Measurements from ENCODE around the gene ANO10.
"Not testable (repeated sequence)": the region's sequence is repeated elsewhere in the genome, so short reads cannot be mapped to it uniquely, and the experiment has no call there.

ANO10 gene

GRCh38 chr3:43484926-43485488 is 136.8 kb downstream of the ANO10 start:
- TF ChIP-seq CTCF (conservative IDR thresholded peaks at IDR 0.05; ENCODE audit: low read depth), result no peak
- ChIA-PET POLR2A (ENCODE audit: low non-redundant PET) (no interaction called here), CTCF (no interaction called here)
- no peak for DNase-seq (ENCODE audit: low spot score)
- H3K27ac ChIP-seq, result no peak overlapping the region

- TF ChIP-seq CTCF (conservative IDR thresholded peaks at IDR 0.05; ENCODE audit: low read depth), result no peak
- POLR2A ChIA-PET (ENCODE audit: low non-redundant PET), result no interaction called here
- no peak for DNase-seq (ENCODE audit: low spot score)
- H3K27ac ChIP-seq, result no peak overlapping the region
- CTCF ChIA-PET, result no interaction called here
Observed at GRCh38 chr3:43481375-43481774, 140.4 kb downstream of the ANO10 start.

GRCh38 chr3:43478839-43479238 is 143.0 kb downstream of the ANO10 start:
- CTCF ChIA-PET; H3K27ac ChIP-seq; POLR2A ChIA-PET (ENCODE audit: low non-redundant PET); DNase-seq (ENCODE audit: low spot score): not testable (repeated sequence)

GRCh38 chr3:43478118-43478785 is 143.6 kb downstream of the ANO10 start:
- no peak overlapping the region for H3K27ac ChIP-seq
- DNase-seq (ENCODE audit: low spot score), result no peak
- ChIA-PET POLR2A (ENCODE audit: low non-redundant PET) (no interaction called here), CTCF (no interaction called here)
- TF ChIP-seq CTCF (conservative IDR thresholded peaks at IDR 0.05; ENCODE audit: low read depth), result no peak

GRCh38 chr3:43477600-43477999 is 144.2 kb downstream of the ANO10 start:
- no peak for TF ChIP-seq CTCF (conservative IDR thresholded peaks at IDR 0.05; ENCODE audit: low read depth)
- DNase-seq (ENCODE audit: low spot score), result no peak
- ChIA-PET CTCF (no interaction called here), POLR2A (ENCODE audit: low non-redundant PET) (no interaction called here)
- no peak overlapping the region for H3K27ac ChIP-seq

- TF ChIP-seq CTCF (conservative IDR thresholded peaks at IDR 0.05; ENCODE audit: low read depth), result no peak
- ChIA-PET POLR2A (ENCODE audit: low non-redundant PET) (no interaction called here), CTCF (interaction anchor here (0.6 kb wide), 1 partner anchor 29 kb away, joined by 3 read pairs; no protein-coding TSS in a partner anchor)
- no peak for DNase-seq (ENCODE audit: low spot score)
- H3K27ac ChIP-seq, result no peak overlapping the region
Observed at GRCh38 chr3:43473737-43474136, 148.1 kb downstream of the ANO10 start.

- no peak for DNase-seq (ENCODE audit: low spot score)
- no peak overlapping the region for H3K27ac ChIP-seq
- no peak for TF ChIP-seq CTCF (conservative IDR thresholded peaks at IDR 0.05; ENCODE audit: low read depth)
- ChIA-PET POLR2A (ENCODE audit: low non-redundant PET) (no interaction called here), CTCF (no interaction called here)
Observed at GRCh38 chr3:43473244-43473643, 148.6 kb downstream of the ANO10 start.
